ENCODE data around the gene BDKRB1.

The BDKRB1 gene

GRCh38 chr14:96271421-96271762 is 15.4 kb downstream of the BDKRB1 start:
- Histone ChIP-seq H3K36me3 (ENCODE audit: insufficient read depth, low read length) (no peaks in the 10 kb centered on the region), H3K27ac (ENCODE audit: low read length) (no peak overlapping the region), H3K4me1 (ENCODE audit: insufficient read depth, low read length) (no peaks in the 10 kb centered on the region), H3K27me3 (ENCODE audit: insufficient read depth, low read length, poor library complexity) (no peaks in the 10 kb centered on the region), H3K9ac (ENCODE audit: low read depth, low read length) (no peak overlapping the region), H3K4me2 (ENCODE audit: insufficient read depth, low read length) (no peak overlapping the region), H2AFZ (ENCODE audit: low read depth, low read length) (no peak overlapping the region), H4K20me1 (ENCODE audit: insufficient read depth, low read length) (no peaks in the 10 kb centered on the region), H3K79me2 (ENCODE audit: insufficient read depth, low read length) (no peaks in the 10 kb centered on the region), H3K9me3 (ENCODE audit: insufficient read depth, low read length, severe bottlenecking) (no peaks in the 10 kb centered on the region), H3K4me3 (ENCODE audit: low read depth in 1 of 2, low read length in 2 of 2) (no peak overlapping the region)
- ATAC-seq (ENCODE audit: insufficient read depth, low read depth) (no peak), DNase-seq (no peak)
- no peak for TF ChIP-seq CTCF (IDR thresholded peaks at IDR 0.05; ENCODE audit: borderline replicate concordance, extremely low read depth, low read length, poor library complexity, severe bottlenecking)
- TF ChIP-seq EZH2 (IDR thresholded peaks at IDR 0.05; ENCODE audit: borderline replicate concordance, low read depth, low read length, severe bottlenecking) = no peak

GRCh38 chr14:96272777-96273473 is 16.9 kb downstream of the BDKRB1 start:
- Histone ChIP-seq H3K4me3 (ENCODE audit: low read depth in 1 of 2, low read length in 2 of 2) (no peak overlapping the region), H3K4me1 (ENCODE audit: insufficient read depth, low read length) (no peaks in the 10 kb centered on the region), H3K27ac (ENCODE audit: low read length) (no peak overlapping the region), H3K9ac (ENCODE audit: low read depth, low read length) (no peak overlapping the region), H4K20me1 (ENCODE audit: insufficient read depth, low read length) (no peaks in the 10 kb centered on the region), H3K36me3 (ENCODE audit: insufficient read depth, low read length) (no peaks in the 10 kb centered on the region), H2AFZ (ENCODE audit: low read depth, low read length) (no peak overlapping the region), H3K9me3 (ENCODE audit: insufficient read depth, low read length, severe bottlenecking) (peaks cover 4% of the 10 kb centered on the region), H3K79me2 (ENCODE audit: insufficient read depth, low read length) (no peaks in the 10 kb centered on the region), H3K27me3 (ENCODE audit: insufficient read depth, low read length, poor library complexity) (no peaks in the 10 kb centered on the region), H3K4me2 (ENCODE audit: insufficient read depth, low read length) (no peak overlapping the region)
- DNase-seq = no peak
- no peak for ATAC-seq (ENCODE audit: insufficient read depth, low read depth)
- TF ChIP-seq CTCF (IDR thresholded peaks at IDR 0.05; ENCODE audit: borderline replicate concordance, extremely low read depth, low read length, poor library complexity, severe bottlenecking) (no peak), EZH2 (IDR thresholded peaks at IDR 0.05; ENCODE audit: borderline replicate concordance, low read depth, low read length, severe bottlenecking) (no peak)

GRCh38 chr14:96273629-96274028 is 17.6 kb downstream of the BDKRB1 start:
- Histone ChIP-seq H3K9ac (ENCODE audit: low read depth, low read length) (no peak overlapping the region), H3K4me2 (ENCODE audit: insufficient read depth, low read length) (no peak overlapping the region), H3K9me3 (ENCODE audit: insufficient read depth, low read length, severe bottlenecking) (peaks cover 10% of the 10 kb centered on the region), H3K4me3 (ENCODE audit: low read depth in 1 of 2, low read length in 2 of 2) (no peak overlapping the region), H3K36me3 (ENCODE audit: insufficient read depth, low read length) (no peaks in the 10 kb centered on the region), H2AFZ (ENCODE audit: low read depth, low read length) (no peak overlapping the region), H3K27ac (ENCODE audit: low read length) (no peak overlapping the region), H3K27me3 (ENCODE audit: insufficient read depth, low read length, poor library complexity) (no peaks in the 10 kb centered on the region), H3K4me1 (ENCODE audit: insufficient read depth, low read length) (no peaks in the 10 kb centered on the region), H3K79me2 (ENCODE audit: insufficient read depth, low read length) (no peaks in the 10 kb centered on the region), H4K20me1 (ENCODE audit: insufficient read depth, low read length) (no peaks in the 10 kb centered on the region)
- ATAC-seq (ENCODE audit: insufficient read depth, low read depth) (no peak), DNase-seq (no peak)
- TF ChIP-seq EZH2 (IDR thresholded peaks at IDR 0.05; ENCODE audit: borderline replicate concordance, low read depth, low read length, severe bottlenecking) (no peak), CTCF (IDR thresholded peaks at IDR 0.05; ENCODE audit: borderline replicate concordance, extremely low read depth, low read length, poor library complexity, severe bottlenecking) (no peak)
